ENCODE data around the gene COL25A1. TPM values are rescaled to one million over a fixed set of nuclear protein-coding genes. Genes with fewer than 3 reads are reported as not detected.

COL25A1 gene
- total and polyA plus RNA-seq, 4 donors, result 0.61 to 4.4 (median 2.1) TPM

- no peak for TF ChIP-seq REST (IDR thresholded peaks at IDR 0.05)
- no peak for TF ChIP-seq ZBTB33 (IDR thresholded peaks at IDR 0.05)
- TF ChIP-seq EGR1 (IDR thresholded peaks at IDR 0.05; ENCODE audit: low read depth in 2 of 2), result no peak
- no peak for TF ChIP-seq SP1 (IDR thresholded peaks at IDR 0.05)
- peak; percentile 78 to 84 for TF ChIP-seq RAD21 (IDR thresholded peaks at IDR 0.05)
- no peak for TF ChIP-seq HNF4G (IDR thresholded peaks at IDR 0.05)
- TF ChIP-seq TAF1 (conservative IDR thresholded peaks at IDR 0.05), result no peak
- TF ChIP-seq RXRA (IDR thresholded peaks at IDR 0.05), result peak; percentile 44 to 48
- TF ChIP-seq MAX (IDR thresholded peaks at IDR 0.05), result no peak
- no peak for TF ChIP-seq YY1 (IDR thresholded peaks at IDR 0.05)
- TF ChIP-seq JUND (IDR thresholded peaks at IDR 0.05), result no peak
- no peak for TF ChIP-seq NR2F2 (IDR thresholded peaks at IDR 0.05)
Measured at GRCh38 chr4:108783665-108784463, 518.6 kb downstream of the COL25A1 start (continued).

- H3K9ac ChIP-seq (ENCODE audit: low read depth in 1 of 2, low read length in 2 of 2), result no peak overlapping the region
- no peaks in the 10 kb centered on the region for H3K36me3 ChIP-seq (ENCODE audit: control insufficient read depth in 4 of 4, insufficient read depth in 3 of 4, low read depth in 1 of 4, low read length in 3 of 4)
- TF ChIP-seq SP1 (IDR thresholded peaks at IDR 0.05) (no peak), TAF1 (conservative IDR thresholded peaks at IDR 0.05) (no peak), CTCF (IDR thresholded peaks at IDR 0.05; ENCODE audit: low read depth, low read length, missing input control) (no peak), FOXA1 (IDR thresholded peaks at IDR 0.05) (no peak)
- H3K4me1 ChIP-seq (ENCODE audit: control insufficient read depth in 4 of 4, insufficient read depth in 4 of 4, low read length in 3 of 4), result peaks cover 2 to 17% (median 11%) of the 10 kb centered on the region in 4 donors
- H3K27me3 ChIP-seq (ENCODE audit: control insufficient read depth in 4 of 4, insufficient read depth in 4 of 4, low read length in 3 of 4), result no peaks in the 10 kb centered on the region
- no peak for DNase-seq (ENCODE audit: low spot score)
- H3K27ac ChIP-seq (ENCODE audit: low read depth in 1 of 2, low read length in 2 of 2), result no peak overlapping the region
- H3K9me3 ChIP-seq (ENCODE audit: control insufficient read depth in 4 of 4, low read length in 3 of 4), result no peaks in the 10 kb centered on the region
- no peak overlapping the region for H3K4me3 ChIP-seq (ENCODE audit: low read depth in 1 of 3, low read length in 3 of 3)
Measured at GRCh38 chr4:108779958-108780357, 522.5 kb downstream of the COL25A1 start.
